Endodermal cell (in vitro differentiated cells): ENCODE data around the gene ZMYM2. TPM values are rescaled to one million over a fixed set of nuclear protein-coding genes. Genes with fewer than 3 reads are reported as not detected.
A peak's percentile ranks its signal among the peaks of the same experiment; 100 is the strongest.

Experiments used
- DNase-seq: peaks from one replicate; pipeline ENCODE4 v3.0.0-alpha.2; 2017
- H3K27ac ChIP-seq: 2 replicates; pipeline ENCODE4 v1.5.1; 2013; ENCODE audit warnings: mild to moderate bottlenecking, low read depth, low read length, moderate library complexity
- H3K27me3 ChIP-seq: 2 replicates; pipeline ENCODE4 v1.6.1; 2013; ENCODE audit warnings: mild to moderate bottlenecking, low read length, moderate library complexity; ENCODE audit not compliant: insufficient read depth, control insufficient read depth, poor library complexity, severe bottlenecking
- H3K36me3 ChIP-seq: 2 replicates; pipeline ENCODE4 v1.7.0; 2013; ENCODE audit warnings: mild to moderate bottlenecking, low read length, moderate library complexity; ENCODE audit not compliant: control insufficient read depth, insufficient read depth
- H3K4me1 ChIP-seq: one replicate; pipeline ENCODE4 v1.7.0; 2013; ENCODE audit warnings: low read length; ENCODE audit not compliant: control insufficient read depth, insufficient read depth
- H3K4me3 ChIP-seq: 2 replicates; pipeline ENCODE4 v1.5.1; 2013; ENCODE audit warnings: mild to moderate bottlenecking, low read length, moderate library complexity
- H3K9ac ChIP-seq: 2 replicates; pipeline ENCODE4 v1.6.1; 2013; ENCODE audit warnings: mild to moderate bottlenecking, low read length, moderate library complexity; ENCODE audit not compliant: poor library complexity, severe bottlenecking; ENCODE audit errors: extremely low read depth
- H3K9me3 ChIP-seq: 2 replicates; pipeline ENCODE4 v1.6.1; 2013; ENCODE audit warnings: mild to moderate bottlenecking, low read length, moderate library complexity; ENCODE audit not compliant: control insufficient read depth
- H3K27ac Mint-ChIP-seq: 2 replicates; pipeline ENCODE4 v1.8.0; 2020; ENCODE audit warnings: mixed read lengths
- H3K27me3 Mint-ChIP-seq: 2 replicates; pipeline ENCODE4 v1.8.0; 2021; ENCODE audit warnings: mild to moderate bottlenecking, mixed read lengths; ENCODE audit not compliant: insufficient read depth
- H3K36me3 Mint-ChIP-seq: 2 replicates; pipeline ENCODE4 v1.8.0; 2020; ENCODE audit warnings: low read depth, mixed read lengths
- H3K4me1 Mint-ChIP-seq: 2 replicates; pipeline ENCODE4 v1.8.0; 2020; ENCODE audit warnings: mixed read lengths
- H3K4me3 Mint-ChIP-seq: 2 replicates; pipeline ENCODE4 v1.8.0; 2020; ENCODE audit warnings: mild to moderate bottlenecking, moderate library complexity, mixed read lengths
- H3K9me3 Mint-ChIP-seq: 2 replicates; pipeline ENCODE4 v1.8.0; 2020; ENCODE audit warnings: mild to moderate bottlenecking, mixed read lengths
- CTCF ChIP-seq: fragments of 200-600 bp; sonication (generic); conservative IDR thresholded peaks from 2 replicates; pipeline ENCODE4 v1.5.0; 2021; ENCODE audit warnings: antibody characterized with exemption, mild to moderate bottlenecking
- WGBS, 2 experiments: methylation state at CpG; one replicate each; pipeline versions ENCODE4 v1.1.5 to v1.1.7; 2013; ENCODE audit warnings: missing lambda C conversion rate in 2 of 2, mixed read lengths in 1 of 2; ENCODE audit not compliant: insufficient coverage in 1 of 2, insufficient read length in 1 of 2; 5-methylcytosine and 5-hydroxymethylcytosine counted together
- total RNA-seq, 2 donors: library from RNA; stranded (reverse); fragmentation: NEBNext Ultra II Directional in 1 of 2; extraction: Animal tissue kit (Norgen Biotek cat#: 25700) in 1 of 2; gene quantifications; 2 replicates in 1 of 2; 3 replicates in 1 of 2; pipeline ENCODE4 v1.2.1, GENCODE V29; 2021

The ZMYM2 gene
- total RNA-seq, 2 donors from 2014 or later, result 200 to 207 TPM

- no peak overlapping the region for H3K4me3 ChIP-seq
- no peak overlapping the region for H3K27ac ChIP-seq
- H3K36me3 ChIP-seq, result peaks cover 82% of the 10 kb centered on the region
- no peaks in the 10 kb centered on the region for H3K27me3 Mint-ChIP-seq
- no peaks in the 10 kb centered on the region for H3K9me3 Mint-ChIP-seq
- H3K4me1 Mint-ChIP-seq, result peaks cover 6% of the 10 kb centered on the region
- H3K27me3 ChIP-seq, result no peaks in the 10 kb centered on the region
- H3K27ac Mint-ChIP-seq, result peak overlapping the region; percentile 73
- no peak for TF ChIP-seq CTCF
- H3K4me1 ChIP-seq, result peaks cover 4% of the 10 kb centered on the region
- H3K4me3 Mint-ChIP-seq, result no peak overlapping the region
- H3K9me3 ChIP-seq, result no peaks in the 10 kb centered on the region
- WGBS, 2 experiments, result 89 to 95% methylated on average over 2 of the region's 2 CpGs
- DNase-seq, result no peak
- peaks cover 58% of the 10 kb centered on the region for H3K36me3 Mint-ChIP-seq
- no peak overlapping the region for H3K9ac ChIP-seq
These were observed 96.1 kb downstream of the ZMYM2 start for GRCh38 chr13:20054586-20054985.

- Histone ChIP-seq H3K9ac (no peak overlapping the region), H3K27me3 (no peaks in the 10 kb centered on the region), H3K4me3 (no peak overlapping the region), H3K27ac (no peak overlapping the region), H3K9me3 (no peaks in the 10 kb centered on the region), H3K4me1 (peaks cover 4% of the 10 kb centered on the region), H3K36me3 (peaks cover 89% of the 10 kb centered on the region)
- H3K36me3 Mint-ChIP-seq, result peaks cover 72% of the 10 kb centered on the region
- H3K4me1 Mint-ChIP-seq, result peaks cover 6% of the 10 kb centered on the region
- H3K27me3 Mint-ChIP-seq, result no peaks in the 10 kb centered on the region
- no peak for TF ChIP-seq CTCF
- WGBS, 2 experiments, result 90% methylated on average over 4 of the region's 7 CpGs; no CpG with 5 or more reads in 1 of the 2 experiments
- DNase-seq, result no peak
- no peaks in the 10 kb centered on the region for H3K9me3 Mint-ChIP-seq
- no peak overlapping the region for H3K27ac Mint-ChIP-seq
- no peak overlapping the region for H3K4me3 Mint-ChIP-seq
These were observed 98.7 kb downstream of the ZMYM2 start for GRCh38 chr13:20057214-20057613.

GRCh38 chr13:20057963-20058362 lies 99.4 kb downstream of the ZMYM2 start:
- peaks cover 6% of the 10 kb centered on the region for H3K4me1 Mint-ChIP-seq
- no peak overlapping the region for H3K27ac ChIP-seq
- no peak overlapping the region for H3K4me3 Mint-ChIP-seq
- peaks cover 71% of the 10 kb centered on the region for H3K36me3 Mint-ChIP-seq
- H3K9me3 ChIP-seq, result no peaks in the 10 kb centered on the region
- H3K9ac ChIP-seq, result no peak overlapping the region
- H3K4me3 ChIP-seq, result no peak overlapping the region
- no peak for DNase-seq
- H3K27me3 Mint-ChIP-seq, result no peaks in the 10 kb centered on the region
- WGBS, 2 experiments, result no CpG with 5 or more reads among the region's 1 CpG
- no peak overlapping the region for H3K27ac Mint-ChIP-seq
- peaks cover 4% of the 10 kb centered on the region for H3K4me1 ChIP-seq
- no peak for TF ChIP-seq CTCF
- H3K36me3 ChIP-seq, result peaks cover 89% of the 10 kb centered on the region
- no peaks in the 10 kb centered on the region for H3K9me3 Mint-ChIP-seq
- H3K27me3 ChIP-seq, result no peaks in the 10 kb centered on the region
